Measurements from ENCODE around the gene H6PD.
A peak's percentile ranks its signal among the peaks of the same experiment; 100 is the strongest.

The H6PD gene

DNA sequence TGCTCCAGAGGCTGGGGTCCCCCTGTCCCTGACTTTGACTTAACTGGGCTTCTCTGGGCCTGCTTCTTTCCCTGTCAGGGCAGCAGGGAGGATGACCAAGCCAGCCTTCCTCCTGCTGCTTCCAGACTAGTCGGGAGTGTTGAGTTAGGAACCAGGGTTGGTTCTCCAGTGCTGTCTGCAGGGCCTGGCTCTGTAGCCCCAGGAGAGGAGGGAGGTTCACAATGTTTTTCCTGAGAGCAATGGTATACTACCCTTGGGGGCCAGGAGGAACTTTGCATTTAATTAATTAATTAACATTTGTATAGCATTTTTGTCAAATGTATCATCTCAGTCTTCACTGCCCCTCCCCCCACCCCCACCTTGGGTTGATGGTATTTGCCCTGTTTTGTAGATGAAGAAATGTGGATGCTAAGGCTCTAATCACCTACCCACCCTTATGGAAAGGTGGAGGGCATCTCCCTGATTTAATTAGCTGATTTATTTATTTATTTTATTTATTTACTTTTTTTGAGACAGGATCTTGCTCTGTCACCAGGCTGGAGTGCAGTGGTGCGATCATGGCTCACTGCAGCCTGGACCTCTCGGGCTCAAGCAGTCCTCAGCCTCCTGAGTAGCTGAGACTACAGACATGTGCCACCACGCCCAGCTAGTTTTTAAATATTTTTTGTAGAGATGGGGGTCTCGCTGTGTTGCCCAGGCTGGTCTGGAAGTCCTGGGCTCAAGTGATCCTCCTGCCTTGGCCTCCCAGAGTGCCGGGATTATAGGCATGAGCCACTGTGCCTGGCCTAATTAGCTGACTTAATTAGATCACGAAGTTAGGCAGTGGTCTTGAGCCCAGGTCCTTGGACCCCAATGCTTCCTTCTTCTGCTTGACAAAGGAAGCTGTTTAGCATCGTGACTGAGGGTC lies 6.6 kb downstream of the H6PD start:
- TF ChIP-seq, protein P1, sequence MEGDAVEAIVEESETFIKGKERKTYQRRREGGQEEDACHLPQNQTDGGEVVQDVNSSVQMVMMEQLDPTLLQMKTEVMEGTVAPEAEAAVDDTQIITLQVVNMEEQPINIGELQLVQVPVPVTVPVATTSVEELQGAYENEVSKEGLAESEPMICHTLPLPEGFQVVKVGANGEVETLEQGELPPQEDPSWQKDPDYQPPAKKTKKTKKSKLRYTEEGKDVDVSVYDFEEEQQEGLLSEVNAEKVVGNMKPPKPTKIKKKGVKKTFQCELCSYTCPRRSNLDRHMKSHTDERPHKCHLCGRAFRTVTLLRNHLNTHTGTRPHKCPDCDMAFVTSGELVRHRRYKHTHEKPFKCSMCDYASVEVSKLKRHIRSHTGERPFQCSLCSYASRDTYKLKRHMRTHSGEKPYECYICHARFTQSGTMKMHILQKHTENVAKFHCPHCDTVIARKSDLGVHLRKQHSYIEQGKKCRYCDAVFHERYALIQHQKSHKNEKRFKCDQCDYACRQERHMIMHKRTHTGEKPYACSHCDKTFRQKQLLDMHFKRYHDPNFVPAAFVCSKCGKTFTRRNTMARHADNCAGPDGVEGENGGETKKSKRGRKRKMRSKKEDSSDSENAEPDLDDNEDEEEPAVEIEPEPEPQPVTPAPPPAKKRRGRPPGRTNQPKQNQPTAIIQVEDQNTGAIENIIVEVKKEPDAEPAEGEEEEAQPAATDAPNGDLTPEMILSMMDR (IDR thresholded peaks at IDR 0.05; ENCODE audit: insufficient read depth, low read depth, low read length, missing control alignments) = no peak
- no peak for DNase-seq (ENCODE audit: low read depth)
- no peak overlapping the region for H3K4me3 ChIP-seq (ENCODE audit: low read length)

DNA sequence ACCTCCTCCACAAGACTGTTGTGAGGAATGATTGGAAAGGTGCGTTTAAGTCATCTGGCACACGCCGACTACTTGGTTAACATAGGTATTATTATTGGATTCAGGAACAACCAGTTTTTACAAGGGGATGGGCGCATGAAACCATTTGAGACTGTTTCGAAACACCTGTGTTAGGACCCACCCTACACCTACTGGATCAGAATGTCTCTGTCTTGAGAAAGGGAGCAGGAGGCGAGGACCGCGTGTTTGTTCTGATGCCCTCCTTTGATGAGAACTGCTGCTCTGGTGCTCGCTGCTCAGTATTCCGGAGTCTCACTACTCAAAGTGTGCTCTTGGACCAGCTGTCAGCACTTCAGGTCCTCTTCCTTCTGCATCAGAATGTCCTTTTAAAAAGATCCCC lies 7.3 kb downstream of the H6PD start:
- TF ChIP-seq, protein P1 (IDR thresholded peaks at IDR 0.05; ENCODE audit: insufficient read depth, low read depth, low read length, missing control alignments) = no peak
- no peak overlapping the region for H3K4me3 ChIP-seq (ENCODE audit: low read length)
- DNase-seq (ENCODE audit: low read depth) = peak; percentile 78

DNA sequence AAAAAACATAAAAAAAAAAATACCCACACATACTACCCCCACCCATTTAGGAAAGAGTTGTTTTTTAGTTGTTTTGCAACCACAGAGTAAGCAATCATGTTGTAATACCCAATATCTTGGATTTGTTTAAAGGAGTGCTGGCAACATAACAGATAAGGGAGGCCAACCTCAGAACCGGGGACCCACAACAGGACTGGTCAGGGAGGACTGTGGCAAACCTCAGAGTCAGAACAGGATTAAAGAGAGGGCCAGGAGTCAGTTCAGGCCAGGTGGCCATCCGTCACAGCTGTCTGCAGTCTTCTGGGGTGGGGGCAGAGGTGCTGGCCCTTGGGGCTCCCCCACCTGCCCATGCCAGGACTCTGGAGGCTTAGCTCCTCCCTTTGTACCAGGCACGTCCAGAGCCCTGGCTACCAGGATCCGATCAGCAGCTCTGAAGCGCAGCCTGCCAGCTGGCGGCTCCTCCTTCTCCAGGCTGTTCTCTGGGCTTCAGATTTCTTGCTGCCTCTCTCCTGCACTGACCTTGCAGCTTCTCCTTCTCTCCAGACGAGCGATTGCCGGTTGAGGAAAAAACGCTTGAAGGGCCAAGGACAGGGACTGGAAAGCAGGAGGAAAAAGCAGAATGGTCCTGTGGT lies 7.9 kb downstream of the H6PD start:
- H3K4me3 ChIP-seq (ENCODE audit: low read length) = no peak overlapping the region
- TF ChIP-seq, protein P1 (IDR thresholded peaks at IDR 0.05; ENCODE audit: insufficient read depth, low read depth, low read length, missing control alignments) = no peak
- no peak for DNase-seq (ENCODE audit: low read depth)

DNA sequence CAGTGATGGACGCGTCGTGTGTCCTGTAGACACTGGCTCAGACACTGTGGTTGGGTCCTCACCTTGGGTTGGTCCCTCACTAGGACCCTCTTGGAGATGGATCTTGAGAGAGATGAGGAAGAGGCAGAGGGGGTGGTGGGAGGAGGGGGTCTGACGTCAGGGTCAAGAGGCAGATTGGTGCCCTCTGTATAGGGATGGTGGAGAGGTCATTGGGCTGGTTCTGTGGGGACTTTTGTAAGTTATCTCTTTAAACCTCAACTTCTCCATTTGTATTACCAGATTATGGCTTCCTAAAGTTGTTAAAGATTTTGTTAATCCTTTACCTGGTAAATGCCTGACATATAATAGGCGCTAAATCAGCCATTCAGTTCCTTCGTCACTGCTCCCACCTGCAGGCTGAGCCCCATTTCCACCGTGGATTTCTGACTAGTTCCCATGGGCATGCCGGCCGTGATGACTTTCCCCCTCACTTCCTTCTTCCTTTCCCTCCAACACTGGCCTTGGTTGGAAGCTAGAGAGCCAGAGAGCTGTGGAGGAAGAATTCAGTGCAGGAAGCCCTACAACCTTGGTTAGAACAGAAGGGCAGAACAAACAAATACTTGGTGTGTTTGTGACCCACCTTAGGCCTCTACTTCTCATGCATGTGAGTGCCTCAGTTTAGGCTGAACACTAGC lies 8.6 kb downstream of the H6PD start:
- no peak overlapping the region for H3K4me3 ChIP-seq (ENCODE audit: low read length)
- TF ChIP-seq, protein P1 (IDR thresholded peaks at IDR 0.05; ENCODE audit: insufficient read depth, low read depth, low read length, missing control alignments) = no peak
- DNase-seq (ENCODE audit: low read depth) = no peak

DNA sequence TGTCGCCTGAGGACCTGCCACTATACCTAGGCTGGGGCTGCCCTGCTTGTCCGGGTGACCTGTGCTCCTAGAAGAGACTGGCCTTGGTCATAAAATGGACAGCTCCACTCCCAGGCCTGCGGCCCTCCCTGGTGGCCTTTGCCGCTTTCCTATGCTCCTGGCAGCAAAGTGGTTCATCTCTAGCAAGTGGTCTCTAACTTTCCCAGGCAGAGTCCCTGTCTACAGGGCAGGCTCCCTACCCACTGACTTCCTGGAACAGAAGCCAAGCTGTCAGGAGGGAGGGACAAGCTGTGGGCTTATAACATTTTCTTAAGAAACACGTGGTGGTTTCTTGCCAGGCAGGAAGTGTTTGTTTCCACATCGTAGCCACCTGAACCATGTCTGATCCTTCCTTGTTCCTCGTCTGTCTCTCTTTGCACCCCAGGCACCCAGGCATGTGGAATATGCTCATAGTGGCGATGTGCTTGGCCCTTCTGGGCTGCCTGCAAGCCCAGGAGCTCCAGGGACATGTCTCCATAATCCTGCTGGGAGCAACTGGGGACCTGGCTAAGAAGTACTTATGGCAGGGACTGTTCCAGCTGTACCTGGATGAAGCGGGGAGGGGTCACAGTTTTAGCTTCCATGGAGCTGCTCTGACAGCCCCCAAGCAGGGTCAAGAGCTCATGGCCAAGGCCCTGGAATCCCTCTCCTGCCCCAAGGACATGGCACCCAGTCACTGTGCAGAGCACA lies 10.1 kb downstream of the H6PD start:
- no peak overlapping the region for H3K4me3 ChIP-seq (ENCODE audit: low read length)
- TF ChIP-seq, protein P1 (IDR thresholded peaks at IDR 0.05; ENCODE audit: insufficient read depth, low read depth, low read length, missing control alignments) = no peak

DNA sequence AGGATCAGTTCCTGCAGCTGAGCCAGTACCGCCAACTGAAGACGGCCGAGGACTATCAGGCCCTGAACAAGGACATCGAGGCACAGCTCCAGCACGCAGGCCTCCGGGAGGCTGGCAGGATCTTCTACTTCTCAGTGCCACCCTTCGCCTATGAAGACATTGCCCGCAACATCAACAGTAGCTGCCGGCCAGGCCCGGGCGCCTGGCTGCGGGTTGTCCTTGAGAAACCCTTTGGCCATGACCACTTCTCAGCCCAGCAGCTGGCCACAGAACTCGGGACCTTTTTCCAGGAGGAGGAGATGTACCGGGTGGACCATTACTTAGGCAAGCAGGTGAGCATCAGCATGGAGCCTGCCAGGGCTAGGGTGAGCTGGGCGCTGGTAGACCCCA lies 10.7 kb downstream of the H6PD start:
- DNase-seq (ENCODE audit: low read depth) = no peak
- H3K4me3 ChIP-seq (ENCODE audit: low read length) = no peak overlapping the region
- TF ChIP-seq, protein P1 (IDR thresholded peaks at IDR 0.05; ENCODE audit: insufficient read depth, low read depth, low read length, missing control alignments) = no peak

More for the DNA sequence above, 10.1 kb downstream of the H6PD start:
- peak; percentile 71 for DNase-seq (ENCODE audit: low read depth)

Data from epithelial cell of esophagus (primary cell).